Kidney epithelial cell (primary cell): Measurements from ENCODE around the gene FSTL4. TPM values are rescaled to one million over a fixed set of nuclear protein-coding genes. Genes with fewer than 3 reads are reported as not detected.

Experiments
- DNase-seq: peaks from one replicate; pipeline ENCODE4 v3.0.0-alpha.2; 2010; ENCODE audit warnings: low read depth
- H3K27me3 ChIP-seq: 2 replicates; pipeline ENCODE4 v1.6.0; 2011; ENCODE audit warnings: low read length; ENCODE audit not compliant: control insufficient read depth, insufficient read depth
- H3K36me3 ChIP-seq: 2 replicates; pipeline ENCODE4 v1.5.1; 2011; ENCODE audit warnings: low read length; ENCODE audit not compliant: control insufficient read depth, insufficient read depth
- H3K4me3 ChIP-seq: 2 replicates; pipeline ENCODE4 v1.5.1; 2011; ENCODE audit warnings: low read depth, mild to moderate bottlenecking, control low read depth, low read length
- CTCF ChIP-seq: IDR thresholded peaks from 2 replicates; pipeline ENCODE4 v1.5.1; 2011; ENCODE audit warnings: mild to moderate bottlenecking, moderate library complexity, low read length, control low read depth, inconsistent platforms; ENCODE audit not compliant: insufficient read depth, poor library complexity, severe bottlenecking
- total RNA-seq: library from RNA; depleted of rRNA; stranded (reverse); fragments of >200 nt; gene quantifications from 2 replicates; pipeline ENCODE4 v1.2.3, GENCODE V29; 2015

FSTL4 gene
- total RNA-seq, 1 donor from 2014 or later, result not detected

- TF ChIP-seq CTCF, result no peak
- peaks cover 6% of the 10 kb centered on the region for H3K27me3 ChIP-seq
- no peak overlapping the region for H3K4me3 ChIP-seq
- no peak for DNase-seq
- no peaks in the 10 kb centered on the region for H3K36me3 ChIP-seq
Observed at GRCh38 chr5:133354323-133355185, 257.8 kb downstream of the FSTL4 start.

GRCh38 chr5:133353741-133354140, 258.6 kb downstream of the FSTL4 start:
- Histone ChIP-seq H3K27me3 (peaks cover 3% of the 10 kb centered on the region), H3K4me3 (no peak overlapping the region), H3K36me3 (no peaks in the 10 kb centered on the region)
- TF ChIP-seq CTCF, result no peak
- DNase-seq, result no peak

GRCh38 chr5:133348406-133348805, 263.9 kb downstream of the FSTL4 start:
- no peaks in the 10 kb centered on the region for H3K36me3 ChIP-seq
- TF ChIP-seq CTCF, result no peak
- H3K27me3 ChIP-seq, result peaks cover 5% of the 10 kb centered on the region
- no peak for DNase-seq
- no peak overlapping the region for H3K4me3 ChIP-seq

- peak; percentile 12 for TF ChIP-seq CTCF
- Histone ChIP-seq H3K4me3 (no peak overlapping the region), H3K27me3 (peaks cover 5% of the 10 kb centered on the region), H3K36me3 (no peaks in the 10 kb centered on the region)
- DNase-seq, result no peak
Observed at GRCh38 chr5:133347039-133347438, 265.3 kb downstream of the FSTL4 start.

- no peak for TF ChIP-seq CTCF
- Histone ChIP-seq H3K4me3 (no peak overlapping the region), H3K36me3 (no peaks in the 10 kb centered on the region), H3K27me3 (peaks cover 5% of the 10 kb centered on the region)
- no peak for DNase-seq
Observed at GRCh38 chr5:133344266-133344665, 268.1 kb downstream of the FSTL4 start.

- no peak overlapping the region for H3K4me3 ChIP-seq
- no peak for DNase-seq
- no peaks in the 10 kb centered on the region for H3K36me3 ChIP-seq
- no peaks in the 10 kb centered on the region for H3K27me3 ChIP-seq
- TF ChIP-seq CTCF, result no peak
Observed at GRCh38 chr5:133343196-133343595, 269.1 kb downstream of the FSTL4 start.
